Measurements from ENCODE around the gene UVRAG.

DNA sequence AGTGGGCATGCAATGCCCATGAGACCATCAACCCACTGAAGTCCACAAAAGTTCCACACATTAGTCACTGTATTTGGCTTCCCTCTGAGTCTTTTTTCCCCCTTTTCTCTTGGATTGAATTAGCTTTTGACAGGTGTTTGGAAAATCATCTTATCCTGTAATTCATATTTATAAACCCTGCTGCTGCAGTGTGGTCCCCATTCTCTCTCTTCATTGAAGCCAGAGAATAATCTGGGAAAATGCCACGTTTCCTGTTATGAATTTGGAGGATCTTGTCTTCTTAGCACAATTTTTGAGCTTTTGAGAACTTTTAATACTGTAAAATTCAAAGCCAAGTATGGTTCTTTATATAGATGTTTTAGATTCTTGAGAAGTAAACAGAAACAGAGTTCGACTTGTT is 84.8 kb downstream of the UVRAG start:
- TF ChIP-seq, protein P1, sequence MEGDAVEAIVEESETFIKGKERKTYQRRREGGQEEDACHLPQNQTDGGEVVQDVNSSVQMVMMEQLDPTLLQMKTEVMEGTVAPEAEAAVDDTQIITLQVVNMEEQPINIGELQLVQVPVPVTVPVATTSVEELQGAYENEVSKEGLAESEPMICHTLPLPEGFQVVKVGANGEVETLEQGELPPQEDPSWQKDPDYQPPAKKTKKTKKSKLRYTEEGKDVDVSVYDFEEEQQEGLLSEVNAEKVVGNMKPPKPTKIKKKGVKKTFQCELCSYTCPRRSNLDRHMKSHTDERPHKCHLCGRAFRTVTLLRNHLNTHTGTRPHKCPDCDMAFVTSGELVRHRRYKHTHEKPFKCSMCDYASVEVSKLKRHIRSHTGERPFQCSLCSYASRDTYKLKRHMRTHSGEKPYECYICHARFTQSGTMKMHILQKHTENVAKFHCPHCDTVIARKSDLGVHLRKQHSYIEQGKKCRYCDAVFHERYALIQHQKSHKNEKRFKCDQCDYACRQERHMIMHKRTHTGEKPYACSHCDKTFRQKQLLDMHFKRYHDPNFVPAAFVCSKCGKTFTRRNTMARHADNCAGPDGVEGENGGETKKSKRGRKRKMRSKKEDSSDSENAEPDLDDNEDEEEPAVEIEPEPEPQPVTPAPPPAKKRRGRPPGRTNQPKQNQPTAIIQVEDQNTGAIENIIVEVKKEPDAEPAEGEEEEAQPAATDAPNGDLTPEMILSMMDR (IDR thresholded peaks at IDR 0.05; ENCODE audit: low read length) = no peak
- TF ChIP-seq EZH2 (optimal IDR thresholded peaks at IDR 0.05; ENCODE audit: low read depth, low read length) (no peak), EZH2phosphoT487 (IDR thresholded peaks at IDR 0.05; ENCODE audit: low read length) (no peak)
